Activated CD4-positive, alpha-beta T cell treated with anti-CD3 and anti-CD28 coated beads, Interleukin-2, amount 50 U/mL, for 24 hours (primary cell): ENCODE data around the gene ATP5MG.

Experiments used
- DNase-seq, 2 donors: peaks; one replicate each; pipeline ENCODE4 v3.0.0-alpha.2; 2020; ENCODE audit warnings: low read depth in 1 of 2, low spot score in 1 of 2

ATP5MG gene

DNA sequence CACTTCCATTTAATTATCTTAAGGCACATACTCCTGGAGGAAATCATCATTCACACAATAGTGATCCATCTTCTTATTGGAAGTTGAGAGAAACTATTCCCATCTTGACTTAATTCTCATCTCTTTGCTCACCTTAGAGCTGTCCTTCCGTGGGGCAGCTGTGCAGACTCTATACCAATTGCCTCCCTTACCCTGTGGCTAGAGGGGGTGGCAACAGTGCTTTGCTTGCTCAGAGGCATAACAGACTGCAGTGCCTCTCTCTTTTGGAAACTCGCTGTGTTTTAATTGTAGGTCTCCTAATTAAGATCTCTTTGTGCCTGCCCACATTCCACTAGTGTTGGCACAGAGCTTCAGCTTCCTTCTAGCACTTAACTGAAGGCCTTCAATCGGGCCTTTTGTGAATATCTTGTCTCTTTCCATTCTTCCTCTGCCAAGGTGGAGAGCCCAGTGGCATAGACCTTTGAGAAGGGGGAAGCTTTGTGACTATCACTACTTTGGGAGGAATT lies 40.4 kb downstream of the ATP5MG start:
- no peak for DNase-seq

- no peak for DNase-seq
Measured at GRCh38 chr11:118442301-118442700, 40.9 kb downstream of the ATP5MG start.

GRCh38 chr11:118442908-118443589 lies 41.6 kb downstream of the ATP5MG start:
- no peak for DNase-seq

- no peak for DNase-seq
Measured at GRCh38 chr11:118443590-118444218, 42.3 kb downstream of the ATP5MG start.

- DNase-seq: no peak
Measured at GRCh38 chr11:118447423-118447822, 46.0 kb downstream of the ATP5MG start.

- no peak for DNase-seq
Measured at GRCh38 chr11:118448294-118448693, 46.9 kb downstream of the ATP5MG start.

- no peak for DNase-seq
Measured at GRCh38 chr11:118449316-118449918, 48.0 kb downstream of the ATP5MG start.

- DNase-seq: no peak
Measured at GRCh38 chr11:118450451-118450850, 49.0 kb downstream of the ATP5MG start.
